ENCODE measurements around the gene P2RX1. TPM values are rescaled to one million over a fixed set of nuclear protein-coding genes. Genes with fewer than 3 reads are reported as not detected.
A peak's percentile ranks its signal among the peaks of the same experiment; 100 is the strongest.

P2RX1 gene
- total RNA-seq, 8 experiments from 2014 or later: 0.05 to 1.2 (median 0.29) TPM; not detected in 2

GRCh38 chr17:3905017-3905520, 11.2 kb downstream of the P2RX1 start:
- ATAC-seq (replicated peaks in 6 of 8): peak in 6 of 8 experiments; percentile 16 to 66 (median 35)
- Histone ChIP-seq H3K4me3 (no peak overlapping the region), H3K4me1 (replicated peaks in 1 of 2) (peaks cover 17 to 20% of the 10 kb centered on the region in 2 donors), H3K27ac (no peak overlapping the region)
- in situ Hi-C loops (cut with MboI; ENCODE audit: low pct_unique_long_range_greater_than_20kb in 2 of 9, low sequenced_read_pairs in 9 of 9, unreplicated experiment in 9 of 9): no loop called here
- WGBS, 10 experiments: 89 to 90% methylated on average over 2 to 3 of the region's 11 CpGs; no CpG with 5 or more reads in 8 of the 10 experiments

- ATAC-seq (replicated peaks in 6 of 8): peak in 5 of 8 experiments; percentile 16 to 56 (median 42)
These were observed 11.8 kb downstream of the P2RX1 start for GRCh38 chr17:3904501-3904900.

GRCh38 chr17:3903881-3904290, 12.4 kb downstream of the P2RX1 start:
- H3K4me3 ChIP-seq: no peak overlapping the region
- no peak overlapping the region for H3K27ac ChIP-seq
- ATAC-seq (replicated peaks in 6 of 8): peak in 5 of 8 experiments; percentile 40 to 59 (median 57)
- in situ Hi-C loops (cut with MboI; ENCODE audit: low pct_unique_long_range_greater_than_20kb in 2 of 9, low sequenced_read_pairs in 9 of 9, unreplicated experiment in 9 of 9): no loop called here
- 65% methylated on average over 4 of the region's 21 CpGs; no CpG with 5 or more reads in 9 of the 10 experiments for WGBS, 10 experiments
- peaks cover 17 to 20% of the 10 kb centered on the region in 2 donors for H3K4me1 ChIP-seq (replicated peaks in 1 of 2)

More at GRCh38 chr17:3904501-3904900, 11.8 kb downstream of the P2RX1 start:
- WGBS, 10 experiments: 67 to 80% methylated on average over 1 to 4 of the region's 15 CpGs; no CpG with 5 or more reads in 8 of the 10 experiments
- peaks cover 17 to 20% of the 10 kb centered on the region in 2 donors for H3K4me1 ChIP-seq (replicated peaks in 1 of 2)
- in situ Hi-C loops (cut with MboI; ENCODE audit: low pct_unique_long_range_greater_than_20kb in 2 of 9, low sequenced_read_pairs in 9 of 9, unreplicated experiment in 9 of 9): no loop called here
- H3K4me3 ChIP-seq: no peak overlapping the region
- H3K27ac ChIP-seq: no peak overlapping the region

GRCh38 chr17:3903051-3903825, 13.0 kb downstream of the P2RX1 start:
- WGBS, 10 experiments: 67 to 100% (median 91%) methylated on average over 1 to 8 of the region's 25 CpGs; no CpG with 5 or more reads in 4 of the 10 experiments
- Histone ChIP-seq H3K27ac (no peak overlapping the region), H3K4me3 (no peak overlapping the region), H3K4me1 (replicated peaks in 1 of 2) (peaks cover 17 to 20% of the 10 kb centered on the region in 2 donors)
- peak in 4 of 8 experiments; percentile 21 to 42 (median 32) for ATAC-seq (replicated peaks in 6 of 8)
- in situ Hi-C loops (cut with MboI; ENCODE audit: low pct_unique_long_range_greater_than_20kb in 2 of 9, low sequenced_read_pairs in 9 of 9, unreplicated experiment in 9 of 9): no loop called here

- ATAC-seq (replicated peaks in 6 of 8): no peak
- no peak overlapping the region for H3K27ac ChIP-seq
- no peak overlapping the region for H3K4me3 ChIP-seq
- in situ Hi-C loops (cut with MboI; ENCODE audit: low pct_unique_long_range_greater_than_20kb in 2 of 9, low sequenced_read_pairs in 9 of 9, unreplicated experiment in 9 of 9): no loop called here
- H3K4me1 ChIP-seq (replicated peaks in 1 of 2): peaks cover 17 to 20% of the 10 kb centered on the region in 2 donors
- WGBS, 10 experiments: 42 to 100% (median 64%) methylated on average over 1 to 6 of the region's 6 CpGs; no CpG with 5 or more reads in 1 of the 10 experiments
These were observed 15.6 kb downstream of the P2RX1 start for GRCh38 chr17:3900646-3901045.

GRCh38 chr17:3897731-3898130, 18.5 kb downstream of the P2RX1 start:
- H3K27ac ChIP-seq: no peak overlapping the region
- WGBS, 10 experiments: 90 to 100% methylated on average over 2 to 9 of the region's 12 CpGs; no CpG with 5 or more reads in 8 of the 10 experiments
- H3K4me1 ChIP-seq (replicated peaks in 1 of 2): peaks cover 5 to 6% of the 10 kb centered on the region in 2 donors
- H3K4me3 ChIP-seq: no peak overlapping the region
- ATAC-seq (replicated peaks in 6 of 8): no peak
- in situ Hi-C loops (cut with MboI; ENCODE audit: low pct_unique_long_range_greater_than_20kb in 2 of 9, low sequenced_read_pairs in 9 of 9, unreplicated experiment in 9 of 9): no loop called here

- no peak overlapping the region for H3K27ac ChIP-seq
- WGBS, 10 experiments: 74 to 100% (median 80%) methylated on average over 1 to 6 of the region's 6 CpGs; no CpG with 5 or more reads in 3 of the 10 experiments
These were observed 19.4 kb downstream of the P2RX1 start for GRCh38 chr17:3896968-3897235.

GRCh38 chr17:3896108-3896967, 19.9 kb downstream of the P2RX1 start:
- Histone ChIP-seq H3K27ac (no peak overlapping the region), H3K4me3 (no peak overlapping the region), H3K4me1 (replicated peaks in 1 of 2) (peaks cover 10 to 11% of the 10 kb centered on the region in 2 donors)
- 60 to 90% (median 77%) methylated on average over 1 to 7 of the region's 15 CpGs; no CpG with 5 or more reads in 4 of the 10 experiments for WGBS, 10 experiments
- no peak for ATAC-seq (replicated peaks in 6 of 8)
- in situ Hi-C loops (cut with MboI; ENCODE audit: low pct_unique_long_range_greater_than_20kb in 2 of 9, low sequenced_read_pairs in 9 of 9, unreplicated experiment in 9 of 9): no loop called here

More at GRCh38 chr17:3896968-3897235, 19.4 kb downstream of the P2RX1 start:
- no peak for ATAC-seq (replicated peaks in 6 of 8)
- H3K4me3 ChIP-seq: no peak overlapping the region
- in situ Hi-C loops (cut with MboI; ENCODE audit: low pct_unique_long_range_greater_than_20kb in 2 of 9, low sequenced_read_pairs in 9 of 9, unreplicated experiment in 9 of 9): no loop called here
- peaks cover 5 to 6% of the 10 kb centered on the region in 2 donors for H3K4me1 ChIP-seq (replicated peaks in 1 of 2)

- in situ Hi-C loops (cut with MboI; ENCODE audit: low pct_unique_long_range_greater_than_20kb in 2 of 9, low sequenced_read_pairs in 9 of 9, unreplicated experiment in 9 of 9): no loop called here
- H3K4me1 ChIP-seq (replicated peaks in 1 of 2): peaks cover 18 to 21% of the 10 kb centered on the region in 2 donors
- ATAC-seq (replicated peaks in 6 of 8): no peak
- WGBS, 10 experiments: 80 to 100% (median 100%) methylated on average over 1 to 3 of the region's 3 CpGs; no CpG with 5 or more reads in 3 of the 10 experiments
- H3K4me3 ChIP-seq: no peak overlapping the region
- H3K27ac ChIP-seq: no peak overlapping the region
These were observed 20.9 kb downstream of the P2RX1 start for GRCh38 chr17:3895354-3895753.

GRCh38 chr17:3894911-3895343, 21.3 kb downstream of the P2RX1 start:
- no peak for ATAC-seq (replicated peaks in 6 of 8)
- 0 to 90% (median 65%) methylated on average over 1 to 2 of the region's 2 CpGs; no CpG with 5 or more reads in 6 of the 10 experiments for WGBS, 10 experiments
- no peak overlapping the region for H3K27ac ChIP-seq

GRCh38 chr17:3894188-3894587, 22.1 kb downstream of the P2RX1 start:
- H3K4me1 ChIP-seq (replicated peaks in 1 of 2): peaks cover 18 to 23% of the 10 kb centered on the region in 2 donors
- H3K4me3 ChIP-seq: no peak overlapping the region
- in situ Hi-C loops (cut with MboI; ENCODE audit: low pct_unique_long_range_greater_than_20kb in 2 of 9, low sequenced_read_pairs in 9 of 9, unreplicated experiment in 9 of 9): no loop called here
- H3K27ac ChIP-seq: no peak overlapping the region
- whole genome bisulfite sequencing, 10 experiments: 40 to 100% (median 83%) methylated on average over 1 to 5 of the region's 5 CpGs; no CpG with 5 or more reads in 3 of the 10 experiments
- no peak for ATAC-seq (replicated peaks in 6 of 8)

More at GRCh38 chr17:3894911-3895343, 21.3 kb downstream of the P2RX1 start:
- Histone ChIP-seq H3K4me3 (no peak overlapping the region), H3K4me1 (replicated peaks in 1 of 2) (peaks cover 18 to 23% of the 10 kb centered on the region in 2 donors)
- in situ Hi-C loops (cut with MboI; ENCODE audit: low pct_unique_long_range_greater_than_20kb in 2 of 9, low sequenced_read_pairs in 9 of 9, unreplicated experiment in 9 of 9): no loop called here

GRCh38 chr17:3893720-3894116, 22.5 kb downstream of the P2RX1 start:
- no peak for ATAC-seq (replicated peaks in 6 of 8)
- Histone ChIP-seq H3K27ac (peak overlapping the region; percentile 77), H3K4me1 (replicated peaks in 1 of 2) (peaks cover 23 to 28% of the 10 kb centered on the region in 2 donors), H3K4me3 (peak overlapping the region in 4 of 5 donors; percentile 57 to 67 (median 64))
- in situ Hi-C loops (cut with MboI; ENCODE audit: low pct_unique_long_range_greater_than_20kb in 2 of 9, low sequenced_read_pairs in 9 of 9, unreplicated experiment in 9 of 9): no loop called here
- WGBS, 10 experiments: 75 to 100% (median 93%) methylated on average over 1 to 4 of the region's 7 CpGs; no CpG with 5 or more reads in 4 of the 10 experiments

Data from motor neuron (in vitro differentiated cells).